SIG-M5 treated with dmso at 0.1 percent for 504 hours (cell line): ENCODE measurements around the gene PPP1R3C.

Source experiments
- DNase-seq: peaks from one replicate; lab custom pipeline; 2025; ENCODE audit not compliant: unreplicated experiment; lab: John Stamatoyannopoulos, UW

The PPP1R3C gene

DNA sequence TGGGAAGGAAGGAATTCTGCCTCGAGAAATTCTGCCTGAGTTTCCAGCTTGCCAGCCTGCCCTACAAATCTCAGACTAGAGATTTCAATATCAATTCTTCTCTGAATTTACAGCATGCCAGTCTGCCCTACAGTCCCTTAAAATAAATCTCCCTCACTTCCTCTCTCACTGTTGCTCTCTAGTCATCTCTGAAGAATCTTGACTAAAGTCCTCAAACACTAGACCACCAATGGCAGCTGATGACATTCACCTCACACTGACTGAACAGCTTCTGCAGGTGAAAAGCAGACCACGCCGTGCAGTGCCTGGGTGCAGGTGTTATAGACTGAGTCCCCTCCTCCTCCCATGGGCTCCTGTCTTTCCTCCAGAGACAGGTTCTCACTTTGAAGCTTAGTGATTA lies 30.4 kb downstream of the PPP1R3C start:
- no peak for DNase-seq

GRCh38 chr10:91601212-91601611 lies 31.7 kb downstream of the PPP1R3C start:
- no peak for DNase-seq

DNA sequence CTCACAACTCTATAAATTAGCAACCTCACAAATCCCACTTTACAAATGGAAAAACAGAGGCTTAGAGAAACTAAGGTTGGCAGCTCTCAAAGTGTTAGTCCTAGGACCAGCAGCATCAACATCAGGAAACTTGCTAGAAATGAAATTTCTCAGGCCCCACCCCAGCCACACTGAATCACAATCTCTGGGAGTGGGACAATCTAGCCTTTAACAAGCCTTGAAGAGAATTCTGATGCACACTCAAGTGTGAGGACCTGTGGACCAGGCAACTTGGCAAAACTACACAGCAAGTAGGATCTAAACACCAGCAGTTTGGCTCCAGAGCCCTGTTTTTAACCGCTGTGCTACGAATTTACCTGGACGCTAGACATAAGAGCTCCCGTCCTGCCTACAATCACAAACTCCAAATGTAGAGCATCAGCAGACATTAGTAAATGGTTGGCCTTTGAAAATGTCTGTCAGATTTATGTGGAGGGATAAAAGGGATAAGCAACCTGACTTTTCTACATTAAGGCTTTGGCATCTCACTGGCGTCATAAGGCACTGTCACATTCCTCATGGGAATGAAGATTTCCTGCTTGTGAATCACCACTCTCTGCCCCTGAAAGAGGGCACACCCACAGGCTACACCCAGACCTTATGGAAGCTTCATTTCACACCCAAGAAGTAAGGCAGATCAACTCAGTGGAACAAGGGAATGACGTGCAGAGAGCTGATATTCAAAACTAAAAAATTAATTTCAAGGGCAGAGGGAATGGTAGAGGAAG lies 34.5 kb downstream of the PPP1R3C start:
- no peak for DNase-seq

DNA sequence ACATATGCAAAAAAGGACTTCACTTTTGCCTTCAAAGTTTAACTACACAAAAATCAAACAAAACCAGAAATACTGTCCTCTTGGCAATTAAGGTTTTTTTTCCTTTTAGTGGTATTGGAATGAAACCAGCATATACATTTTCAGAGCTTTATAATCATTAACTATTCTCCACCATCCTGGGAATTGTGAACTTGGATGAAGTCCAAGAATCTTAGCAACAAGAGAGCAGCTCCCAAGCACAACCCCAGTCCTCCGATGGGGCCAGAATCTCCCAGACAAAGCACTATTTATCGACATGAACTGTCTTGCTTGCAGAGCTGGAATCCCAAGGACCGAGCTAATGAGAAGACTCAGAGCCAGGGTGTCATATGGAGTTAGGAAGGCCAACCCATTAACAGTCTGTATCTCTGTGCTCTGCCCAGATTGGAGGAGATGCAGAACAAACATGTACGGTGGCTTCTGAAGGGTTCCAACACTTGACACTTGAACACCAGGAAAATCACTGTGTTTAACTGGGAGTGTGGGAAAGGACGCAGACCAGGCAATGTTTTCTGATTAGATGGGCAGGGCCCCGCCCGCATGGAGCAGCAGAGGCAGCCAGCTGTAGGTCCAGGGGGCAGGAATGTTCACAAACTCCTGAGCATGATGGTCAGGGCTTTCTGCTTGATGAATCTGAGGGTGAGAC lies 35.5 kb downstream of the PPP1R3C start:
- DNase-seq, result no peak

DNA sequence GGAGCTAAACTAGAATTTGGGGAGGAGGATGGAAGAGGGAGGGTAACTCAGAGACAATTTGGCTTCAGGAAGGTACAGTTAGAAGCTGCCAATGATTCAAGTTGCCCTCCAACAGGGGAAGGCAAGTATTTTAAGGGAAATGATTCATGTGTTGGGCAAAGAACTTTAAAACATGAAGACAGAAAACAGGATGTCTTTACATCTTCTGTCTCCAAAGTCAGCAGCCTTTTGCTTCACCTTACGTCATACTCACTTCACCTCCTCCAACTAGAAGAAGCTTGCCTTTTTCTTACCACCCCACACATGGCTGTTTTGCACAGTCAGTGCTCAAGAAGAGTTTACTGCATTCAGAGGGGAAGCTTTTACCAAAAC lies 36.1 kb downstream of the PPP1R3C start:
- no peak for DNase-seq

- DNase-seq, result no peak
Measured at GRCh38 chr10:91593834-91594233, 39.0 kb downstream of the PPP1R3C start.

GRCh38 chr10:91593366-91593765 lies 39.5 kb downstream of the PPP1R3C start:
- no peak for DNase-seq

- DNase-seq, result no peak
Measured at GRCh38 chr10:91592266-91592975, 40.5 kb downstream of the PPP1R3C start.

- no peak for DNase-seq
Measured at GRCh38 chr10:91591797-91592174, 41.1 kb downstream of the PPP1R3C start.

DNA sequence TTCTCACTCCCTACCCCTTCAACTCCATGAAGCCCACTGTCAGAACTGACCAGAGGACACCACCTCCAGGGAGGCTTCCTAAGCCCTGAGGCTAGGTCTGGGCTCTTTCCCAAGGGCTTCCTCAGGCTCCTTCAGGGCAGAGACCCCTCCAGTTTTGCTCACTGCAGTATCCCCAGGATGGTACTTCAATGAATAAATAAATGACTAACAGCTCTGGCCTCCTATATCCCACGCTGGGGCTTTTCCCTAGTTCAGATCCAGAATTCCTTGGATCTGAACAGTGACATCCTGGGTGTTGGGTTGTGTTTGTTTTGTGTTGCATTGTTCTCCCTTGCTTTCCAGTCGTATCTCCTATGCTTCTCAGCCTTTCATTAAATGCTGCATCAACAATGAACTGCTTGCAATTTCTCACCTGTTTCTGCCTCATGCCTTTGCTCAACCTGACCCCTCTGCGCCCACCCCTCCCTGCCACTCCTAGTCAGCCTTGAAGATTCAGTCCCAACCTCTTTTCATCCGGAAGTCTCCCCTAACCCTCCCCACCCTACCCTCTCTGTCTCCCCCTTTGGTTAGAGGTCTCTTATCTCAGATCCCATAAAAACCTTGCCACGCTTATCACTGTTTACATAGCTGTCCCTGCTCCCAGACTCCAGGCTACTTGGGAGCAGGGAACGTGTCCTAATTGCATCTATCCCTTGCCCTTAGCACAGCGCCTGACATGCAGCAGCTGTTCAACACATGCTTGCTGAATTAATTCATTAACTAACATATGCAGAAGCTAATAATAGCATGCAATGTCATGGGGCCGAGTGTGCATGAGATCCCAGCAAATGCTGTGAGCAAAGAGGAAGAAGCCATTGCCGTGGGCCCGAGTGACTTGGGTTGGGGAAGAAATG lies 41.7 kb downstream of the PPP1R3C start:
- DNase-seq, result no peak

DNA sequence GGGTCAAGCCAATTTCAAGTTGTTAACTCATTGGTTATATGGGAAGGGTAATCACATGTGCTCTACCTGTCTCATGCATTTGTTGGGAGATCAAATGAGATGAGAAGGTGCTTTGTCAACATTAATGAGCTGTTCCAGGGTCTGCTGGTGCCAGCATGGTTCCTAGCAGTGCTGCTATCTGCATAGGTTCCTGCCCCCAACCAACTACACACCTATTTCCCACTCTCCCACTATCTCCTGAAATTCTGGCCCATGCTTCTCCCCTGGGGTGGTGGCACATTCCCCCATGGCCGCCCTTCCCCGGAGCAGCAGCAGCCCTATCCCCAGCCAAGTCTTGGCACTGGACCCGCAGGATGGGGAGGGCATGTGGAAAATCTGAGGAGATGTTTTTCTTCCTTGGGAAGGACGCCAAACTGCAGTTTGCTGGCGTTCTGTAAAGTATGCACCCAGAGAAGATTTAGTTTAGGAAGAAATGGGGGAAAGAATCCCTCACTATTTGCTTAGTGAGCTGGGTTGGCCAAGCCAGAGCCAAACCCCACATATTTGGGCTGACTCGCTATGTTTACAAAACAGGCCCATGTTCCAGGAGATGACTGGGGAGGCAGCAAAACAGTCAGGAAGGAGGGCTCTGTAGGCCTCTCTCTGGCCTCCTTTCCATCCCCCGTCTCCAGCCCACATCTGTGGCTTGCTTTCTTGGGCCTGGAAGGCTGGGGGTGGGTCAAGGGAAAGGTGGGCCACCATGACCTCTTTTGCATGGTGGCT lies 42.5 kb downstream of the PPP1R3C start:
- DNase-seq, result no peak

GRCh38 chr10:91589658-91590035 lies 43.2 kb downstream of the PPP1R3C start:
- no peak for DNase-seq

DNA sequence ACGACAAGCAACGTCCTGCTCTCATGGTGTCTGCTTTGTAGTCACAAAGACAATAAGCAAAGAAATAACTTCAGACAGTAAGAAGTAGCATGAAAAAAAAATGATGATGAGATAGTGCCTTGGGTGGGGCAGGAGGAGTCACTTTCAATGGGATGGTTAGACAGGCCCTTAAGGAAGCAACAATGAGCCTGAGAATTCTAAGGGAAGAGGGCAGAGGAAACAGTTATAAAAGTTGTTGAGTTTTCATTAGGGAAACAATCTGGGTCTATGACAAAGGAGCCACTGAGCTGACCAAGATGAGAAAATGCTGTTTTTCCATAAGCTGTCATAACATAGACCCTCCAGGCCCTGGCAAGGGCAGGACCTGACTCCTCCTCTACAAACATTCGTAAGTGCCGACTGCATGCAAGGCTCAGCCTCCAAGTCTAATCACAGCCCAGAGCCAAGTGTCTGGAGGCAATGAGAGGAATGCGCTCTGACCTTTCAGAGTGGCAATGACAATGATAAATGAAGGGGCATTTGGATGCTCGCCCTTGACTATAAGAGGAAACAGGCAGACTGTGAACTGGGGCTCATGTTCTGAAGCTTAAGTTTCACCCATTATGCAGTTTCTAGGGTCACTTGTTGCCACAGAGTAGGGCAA lies 43.7 kb downstream of the PPP1R3C start:
- DNase-seq, result no peak

- DNase-seq, result no peak
Measured at GRCh38 chr10:91587710-91588638, 44.9 kb downstream of the PPP1R3C start.

DNA sequence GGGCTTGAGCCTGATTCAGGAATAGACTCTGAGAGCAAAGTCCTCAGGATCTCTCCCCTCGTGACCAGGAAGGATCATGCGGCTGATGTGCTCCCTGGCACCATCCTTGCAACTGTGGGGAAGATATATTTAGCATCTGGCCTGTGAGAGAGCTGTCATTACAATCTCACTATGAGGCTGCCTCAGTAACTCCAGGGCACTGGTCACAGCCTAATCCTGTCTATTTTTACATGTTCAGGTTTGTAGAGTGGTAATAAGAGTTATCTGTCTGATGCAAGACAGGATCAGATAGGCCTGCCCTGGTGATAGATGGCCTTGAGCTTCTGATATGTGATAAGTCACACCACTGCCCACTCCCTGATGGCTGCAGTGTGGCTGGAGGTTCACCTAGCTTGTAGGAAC lies 50.7 kb downstream of the PPP1R3C start:
- DNase-seq, result no peak

- DNase-seq, result no peak
Measured at GRCh38 chr10:91579329-91579985, 53.4 kb downstream of the PPP1R3C start.
